HUDEP-2 (cell line): ENCODE results near the gene MPDU1.
"Not testable (repeated sequence)": the region's sequence is repeated elsewhere in the genome, so short reads cannot be mapped to it uniquely, and the experiment has no call there.

ENCODE experiments used
- DNase-seq, 76 experiments: peaks; one replicate each; lab custom pipeline; 2025; ENCODE audit not compliant: unreplicated experiment in 76 of 76; lab: John Stamatoyannopoulos, UW

MPDU1 gene

GRCh38 chr17:7612294-7612640 lies 28.6 kb downstream of the MPDU1 start:
- no peak for DNase-seq

DNA sequence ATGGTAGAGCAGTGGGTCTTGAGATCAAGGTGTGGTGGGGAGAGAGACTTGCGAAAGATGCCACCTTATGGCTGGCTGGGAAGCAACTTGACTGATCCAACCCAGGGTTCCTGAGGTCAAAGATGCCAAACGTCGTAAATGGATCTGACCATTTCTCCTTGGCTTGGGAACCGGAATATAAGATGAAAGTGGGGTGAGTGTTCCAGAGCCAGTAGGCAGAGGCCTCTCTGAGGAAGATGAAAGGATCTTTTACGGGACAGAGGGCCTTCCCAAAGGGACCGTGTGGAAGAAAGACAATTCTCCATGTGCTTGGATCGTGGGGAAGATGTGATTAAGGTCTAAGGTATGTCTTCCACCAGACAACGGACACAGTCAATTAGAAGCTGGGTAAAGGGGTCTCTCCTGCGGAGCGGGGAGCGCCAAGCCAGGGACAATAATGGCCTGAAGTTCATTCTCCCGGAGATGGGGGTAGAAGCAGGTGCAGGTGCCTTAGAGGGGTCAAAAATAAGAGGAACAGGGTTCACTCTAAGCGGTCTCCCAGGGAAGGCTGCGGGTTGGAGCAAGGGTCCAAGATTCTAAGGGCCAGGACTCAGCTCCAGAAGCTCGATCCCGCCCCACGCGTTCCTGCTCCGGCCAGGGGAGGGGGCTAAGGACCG lies 30.2 kb downstream of the MPDU1 start:
- peak in 3 of 76 experiments; percentile 2 to 21 (median 5) for DNase-seq

DNA sequence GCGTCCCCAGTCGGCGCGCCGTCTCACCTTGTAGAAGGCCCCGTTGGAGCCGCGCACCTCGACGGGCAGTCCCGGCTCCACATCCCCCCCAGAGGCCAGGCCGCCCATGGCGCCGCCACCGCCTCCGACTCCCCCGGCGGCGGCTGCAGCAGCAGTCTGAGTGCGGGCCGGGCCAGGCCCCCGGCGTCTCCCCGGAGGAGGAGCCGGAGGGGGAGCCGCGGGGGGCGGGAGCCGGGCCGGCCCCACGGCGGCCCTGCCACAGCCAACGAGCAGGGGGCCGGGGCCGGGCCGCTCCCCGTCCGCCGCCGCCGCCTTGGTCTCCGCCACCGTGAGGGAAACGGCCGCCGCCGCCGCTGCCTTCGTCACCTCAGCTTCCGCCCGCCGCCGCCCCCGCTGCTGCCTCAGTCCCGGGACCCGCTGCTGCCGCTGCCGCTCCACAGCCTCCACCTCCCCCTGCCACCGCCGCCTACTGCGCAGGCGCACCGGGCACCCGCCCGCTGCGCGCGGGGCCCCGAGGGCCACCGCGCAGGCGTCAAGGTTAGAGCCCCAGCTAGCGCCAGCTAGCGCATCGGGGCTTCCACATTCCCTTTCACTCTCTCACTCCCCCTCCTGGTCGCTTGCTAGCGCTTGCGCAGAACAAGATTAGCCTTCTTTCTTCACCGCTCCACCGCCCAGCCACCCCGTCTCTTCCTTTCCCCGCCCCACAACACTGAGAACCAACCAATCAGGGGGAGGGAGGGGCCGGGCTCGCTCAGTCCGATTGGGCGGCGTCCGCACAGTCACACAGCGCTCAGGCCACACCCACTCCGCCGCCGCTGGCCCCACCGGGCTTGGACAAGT lies 31.0 kb downstream of the MPDU1 start, which contains the start of gene FXR2:
TSS of gene FXR2 (minus strand) at position 473 of the 840 bp plus-strand sequence. CDS start at position 108, 365 bp downstream.
- DNase-seq = peak in 75 of 76 experiments; percentile 43 to 100 (median 99)

GRCh38 chr17:7615265-7615747 lies 31.7 kb downstream of the MPDU1 start:
- no peak for DNase-seq

- DNase-seq = no peak
Measured at GRCh38 chr17:7618608-7619007, 35.0 kb downstream of the MPDU1 start.

GRCh38 chr17:7620835-7621234 lies 37.2 kb downstream of the MPDU1 start:
- no peak for DNase-seq

DNA sequence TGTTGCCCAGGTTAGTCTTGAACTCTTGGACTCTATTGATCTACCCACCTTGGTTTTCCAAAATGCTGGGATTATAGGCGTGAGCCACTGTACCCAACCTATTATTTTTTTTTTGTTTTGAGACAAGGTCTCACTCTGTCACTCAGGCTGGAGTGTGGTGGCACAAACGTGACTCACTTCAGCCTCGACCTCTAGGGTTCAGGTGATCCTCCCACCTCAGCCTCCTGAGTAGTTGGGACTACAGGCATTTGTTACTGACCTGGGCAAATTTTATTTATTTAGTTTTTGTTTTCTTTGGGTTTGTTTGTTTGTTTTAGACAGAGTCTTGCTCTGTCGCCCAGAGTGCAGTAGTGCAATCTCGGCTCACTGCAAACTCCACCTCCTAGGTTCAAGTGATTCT lies 40.0 kb downstream of the MPDU1 start:
- no peak for DNase-seq

- not testable (repeated sequence) for DNase-seq
Measured at GRCh38 chr17:7625749-7626148, 42.1 kb downstream of the MPDU1 start.

DNA sequence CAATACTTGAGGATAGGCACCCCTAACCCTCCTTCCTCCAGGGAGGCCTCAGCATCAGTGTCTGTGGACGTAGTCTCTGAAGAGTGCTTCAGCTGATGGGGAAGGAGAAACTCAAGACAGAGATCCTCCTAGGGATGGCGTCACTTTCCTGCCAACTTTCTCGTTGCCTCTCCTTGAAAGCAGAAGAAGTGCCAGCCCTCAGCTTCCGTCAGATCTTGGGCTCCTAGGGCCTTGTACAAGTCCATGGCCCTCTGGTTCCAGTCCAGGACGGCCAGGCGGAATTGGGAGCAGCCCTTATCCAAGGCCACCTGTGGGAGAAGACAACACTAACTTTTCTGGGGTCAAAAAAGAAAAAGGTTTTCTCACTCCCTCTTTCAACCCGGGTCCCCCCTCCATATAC lies 42.7 kb downstream of the MPDU1 start:
- DNase-seq = no peak

GRCh38 chr17:7626956-7627249 lies 43.3 kb downstream of the MPDU1 start:
- peak in 18 of 76 experiments; percentile 3 to 51 (median 22) for DNase-seq

DNA sequence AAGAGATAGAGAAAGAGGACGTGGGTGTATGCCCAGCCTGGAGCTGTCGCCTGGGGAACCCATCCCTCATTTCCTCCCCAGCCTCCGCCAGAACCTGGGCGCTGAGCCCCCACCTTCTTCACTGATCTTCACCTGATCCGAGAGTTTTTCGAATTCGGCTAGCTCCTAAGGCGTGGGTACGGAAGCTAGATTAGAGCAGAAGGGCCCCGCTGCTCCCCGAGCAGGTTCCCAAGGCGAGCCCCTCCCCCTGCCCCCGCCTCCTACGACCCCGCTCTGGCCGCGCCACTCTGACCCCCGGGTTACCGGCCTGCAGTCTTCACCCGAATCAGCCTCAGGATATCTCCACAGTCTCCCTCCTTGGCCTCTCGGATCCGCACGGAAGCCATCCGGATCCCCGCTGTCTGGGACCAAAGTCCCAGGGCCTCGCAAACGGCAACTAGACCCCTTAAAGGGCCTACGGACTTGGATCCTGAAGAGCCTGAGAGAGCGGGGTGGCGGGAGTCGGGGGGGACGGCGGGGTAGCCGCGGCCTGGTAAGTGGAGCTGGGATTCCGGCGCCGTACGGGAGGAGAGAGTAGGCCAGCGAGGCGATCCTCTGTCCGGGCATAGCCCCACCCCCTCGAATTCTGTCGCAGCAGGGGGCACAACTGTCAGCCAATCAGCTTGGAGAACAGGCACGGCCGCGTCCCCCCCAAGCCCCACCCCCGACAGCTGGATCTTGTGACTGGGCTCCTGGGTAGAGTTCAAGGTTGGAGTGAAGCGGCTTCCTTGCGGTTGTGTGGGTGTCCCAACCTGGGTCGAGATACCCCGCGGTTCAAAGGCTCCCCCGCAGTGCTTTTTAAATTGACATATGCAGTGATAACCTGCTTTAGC lies 43.8 kb downstream of the MPDU1 start, which contains the start of gene SAT2:
TSS of gene SAT2 (minus strand) at position 572 of the 872 bp plus-strand sequence. CDS start at position 386, 186 bp downstream.
- DNase-seq = peak in 70 of 76 experiments; percentile 23 to 97 (median 87)

- DNase-seq = no peak
Measured at GRCh38 chr17:7629939-7630571, 46.4 kb downstream of the MPDU1 start, which contains the start of gene SHBG. Gene SHBG (plus strand): TSS chr17:7630135. CDS start chr17:7630173, 38 bp downstream.

DNA sequence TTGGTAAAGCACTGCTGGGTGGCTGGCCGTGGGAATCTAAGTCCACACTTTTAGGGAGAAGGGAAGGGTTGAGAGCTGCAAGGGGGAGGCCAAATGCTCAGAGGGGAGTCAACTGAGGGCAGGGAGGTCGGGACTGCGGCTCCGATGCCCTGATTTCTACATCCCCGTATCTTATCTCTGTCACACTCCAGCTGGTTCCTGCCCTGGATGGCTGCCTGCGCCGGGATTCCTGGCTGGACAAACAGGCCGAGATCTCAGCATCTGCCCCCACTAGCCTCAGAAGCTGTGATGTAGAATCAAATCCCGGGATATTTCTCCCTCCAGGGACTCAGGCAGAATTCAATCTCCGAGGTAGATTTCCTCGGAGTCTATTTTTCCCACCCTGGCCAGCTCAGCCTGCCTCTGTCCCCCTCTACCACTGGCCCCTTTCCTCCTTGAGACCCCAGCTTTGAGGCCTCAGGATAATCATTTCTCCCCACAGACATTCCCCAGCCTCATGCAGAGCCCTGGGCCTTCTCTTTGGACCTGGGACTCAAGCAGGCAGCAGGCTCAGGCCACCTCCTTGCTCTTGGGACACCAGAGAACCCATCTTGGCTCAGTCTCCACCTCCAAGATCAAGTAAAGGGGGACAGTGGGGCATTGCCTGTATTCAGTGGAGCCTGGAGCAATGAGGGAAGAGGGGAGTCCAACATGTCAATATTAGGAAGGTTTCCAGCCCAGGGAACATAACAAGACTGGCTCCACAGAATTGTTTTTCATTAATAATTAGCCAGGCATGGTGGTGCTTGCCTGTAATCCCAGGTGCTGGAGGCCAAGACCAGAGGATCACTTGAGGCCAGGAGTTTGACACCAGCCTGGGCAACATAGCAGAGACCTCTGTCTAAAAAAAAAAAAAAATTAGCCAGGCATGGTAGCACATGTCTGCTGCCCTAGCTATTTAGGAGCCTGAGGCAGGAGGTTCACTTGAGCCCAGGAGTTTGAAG lies 48.0 kb downstream of the MPDU1 start:
- DNase-seq = no peak

DNA sequence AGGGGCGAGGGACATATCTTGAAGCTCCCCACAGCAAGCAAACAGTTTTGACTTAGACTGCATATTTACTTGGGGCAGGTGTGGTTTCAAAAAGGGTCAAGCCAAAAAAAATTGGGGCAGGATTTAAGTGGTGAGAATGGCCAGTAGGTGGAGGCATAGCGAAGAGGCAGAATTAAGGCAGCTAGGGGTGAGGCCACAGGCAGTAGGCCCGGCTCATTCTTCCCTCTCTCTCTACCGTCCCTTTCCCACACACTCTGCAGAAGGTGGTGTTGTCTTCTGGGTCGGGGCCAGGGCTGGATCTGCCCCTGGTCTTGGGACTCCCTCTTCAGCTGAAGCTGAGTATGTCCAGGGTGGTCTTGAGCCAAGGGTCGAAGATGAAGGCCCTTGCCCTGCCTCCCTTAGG lies 48.8 kb downstream of the MPDU1 start:
- peak in 53 of 76 experiments; percentile 9 to 76 (median 45) for DNase-seq

- no peak for DNase-seq
Measured at GRCh38 chr17:7633093-7633492, 49.4 kb downstream of the MPDU1 start.

DNA sequence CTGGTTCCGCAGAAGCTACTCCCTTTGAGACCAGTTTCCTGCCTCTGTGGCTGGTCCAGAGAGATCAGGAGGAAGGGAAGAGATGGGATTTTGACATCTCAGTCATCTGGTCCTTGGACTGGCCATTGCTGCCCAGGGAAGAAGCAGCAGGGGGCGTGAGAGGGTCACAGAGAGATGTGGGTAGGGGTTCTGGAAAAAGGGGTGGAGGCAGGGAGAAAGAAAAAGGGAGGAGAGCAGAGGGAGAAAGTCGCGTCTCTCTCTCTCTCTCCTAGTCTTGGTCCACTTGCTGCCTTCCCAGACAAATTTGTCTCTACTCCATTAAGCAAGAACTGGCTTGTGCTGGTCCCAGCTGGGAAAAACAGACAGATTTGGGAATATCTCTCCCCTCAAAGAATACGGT lies 50.7 kb downstream of the MPDU1 start:
- DNase-seq = peak in 35 of 76 experiments; percentile 7 to 53 (median 30)

DNA sequence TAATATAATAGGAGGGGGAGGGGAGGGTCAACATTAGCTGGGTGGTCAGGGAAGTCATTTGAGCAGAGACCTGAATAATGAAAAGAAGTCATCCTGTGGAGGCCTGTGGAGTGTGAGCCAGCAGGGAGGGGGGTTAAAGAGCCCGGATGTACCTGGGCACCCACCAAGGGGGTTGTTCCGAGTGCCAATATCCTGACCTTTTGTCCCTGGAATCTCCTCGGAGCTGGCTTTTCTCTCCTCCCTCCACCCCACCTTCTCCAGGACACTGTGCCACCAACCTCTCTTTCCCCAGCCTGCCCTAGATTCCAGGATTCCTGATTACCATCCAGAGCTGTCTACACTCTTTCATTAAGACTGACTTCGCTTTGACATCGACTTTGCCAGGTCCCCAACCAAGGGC lies 52.5 kb downstream of the MPDU1 start:
- no peak for DNase-seq
